ENCODE data around the gene ABI3. TPM values are rescaled to one million over a fixed set of nuclear protein-coding genes. Genes with fewer than 3 reads are reported as not detected.
A peak's percentile ranks its signal among the peaks of the same experiment; 100 is the strongest.

Gene ABI3
- total RNA-seq, 6 donors from 2014 or later: 8.5 to 38.4 (median 27.3) TPM

GRCh38 chr17:49213847-49214246, 3.3 kb downstream of the ABI3 start:
- Histone ChIP-seq H3K36me3 (peaks cover 0 to 1% (median 0%) of the 10 kb centered on the region in 4 donors), H3K4me3 (peak overlapping the region in 1 of 4 donors; percentile 11), H3K27ac (peak overlapping the region; percentile 12 to 86 (median 70)), H3K27me3 (no peaks in the 10 kb centered on the region), H3K4me1 (peaks cover 54 to 84% (median 76%) of the 10 kb centered on the region in 4 donors), H3K9me3 (no peaks in the 10 kb centered on the region)
- TF ChIP-seq, protein P1, sequence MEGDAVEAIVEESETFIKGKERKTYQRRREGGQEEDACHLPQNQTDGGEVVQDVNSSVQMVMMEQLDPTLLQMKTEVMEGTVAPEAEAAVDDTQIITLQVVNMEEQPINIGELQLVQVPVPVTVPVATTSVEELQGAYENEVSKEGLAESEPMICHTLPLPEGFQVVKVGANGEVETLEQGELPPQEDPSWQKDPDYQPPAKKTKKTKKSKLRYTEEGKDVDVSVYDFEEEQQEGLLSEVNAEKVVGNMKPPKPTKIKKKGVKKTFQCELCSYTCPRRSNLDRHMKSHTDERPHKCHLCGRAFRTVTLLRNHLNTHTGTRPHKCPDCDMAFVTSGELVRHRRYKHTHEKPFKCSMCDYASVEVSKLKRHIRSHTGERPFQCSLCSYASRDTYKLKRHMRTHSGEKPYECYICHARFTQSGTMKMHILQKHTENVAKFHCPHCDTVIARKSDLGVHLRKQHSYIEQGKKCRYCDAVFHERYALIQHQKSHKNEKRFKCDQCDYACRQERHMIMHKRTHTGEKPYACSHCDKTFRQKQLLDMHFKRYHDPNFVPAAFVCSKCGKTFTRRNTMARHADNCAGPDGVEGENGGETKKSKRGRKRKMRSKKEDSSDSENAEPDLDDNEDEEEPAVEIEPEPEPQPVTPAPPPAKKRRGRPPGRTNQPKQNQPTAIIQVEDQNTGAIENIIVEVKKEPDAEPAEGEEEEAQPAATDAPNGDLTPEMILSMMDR (IDR thresholded peaks at IDR 0.05): no peak
- TF ChIP-seq POLR2AphosphoS5 (IDR thresholded peaks at IDR 0.05) (no peak), EP300 (IDR thresholded peaks at IDR 0.05) (no peak), POLR2A (IDR thresholded peaks at IDR 0.05) (no peak)
- 69 to 100% methylated on average over 1 to 2 of the region's 2 CpGs for WGBS, 2 donors
- ATAC-seq (ENCODE audit: low FRiP score in 2 of 2): no peak
- DNase-seq: no peak

GRCh38 chr17:49214676-49215360, 4.3 kb downstream of the ABI3 start:
- peaks cover 0 to 11% (median 3%) of the 10 kb centered on the region in 4 donors for H3K36me3 ChIP-seq
- H3K9me3 ChIP-seq: no peaks in the 10 kb centered on the region
- H3K4me1 ChIP-seq: peaks cover 51 to 82% (median 75%) of the 10 kb centered on the region in 4 donors
- 39 to 50% methylated on average over 12 of the region's 12 CpGs for WGBS, 2 donors
- TF ChIP-seq POLR2AphosphoS5 (IDR thresholded peaks at IDR 0.05): no peak
- no peak for TF ChIP-seq POLR2A (IDR thresholded peaks at IDR 0.05)
- no peak for TF ChIP-seq EP300 (IDR thresholded peaks at IDR 0.05)
- TF ChIP-seq, protein P1 (IDR thresholded peaks at IDR 0.05): no peak
- DNase-seq (peak in 1 of 2 donors; percentile 58), ATAC-seq (ENCODE audit: low FRiP score in 2 of 2) (no peak)
- H3K27ac ChIP-seq: peak overlapping the region; percentile 6 to 86 (median 70)
- H3K27me3 ChIP-seq: no peaks in the 10 kb centered on the region
- H3K4me3 ChIP-seq: peak overlapping the region in 1 of 4 donors; percentile 11

DNA sequence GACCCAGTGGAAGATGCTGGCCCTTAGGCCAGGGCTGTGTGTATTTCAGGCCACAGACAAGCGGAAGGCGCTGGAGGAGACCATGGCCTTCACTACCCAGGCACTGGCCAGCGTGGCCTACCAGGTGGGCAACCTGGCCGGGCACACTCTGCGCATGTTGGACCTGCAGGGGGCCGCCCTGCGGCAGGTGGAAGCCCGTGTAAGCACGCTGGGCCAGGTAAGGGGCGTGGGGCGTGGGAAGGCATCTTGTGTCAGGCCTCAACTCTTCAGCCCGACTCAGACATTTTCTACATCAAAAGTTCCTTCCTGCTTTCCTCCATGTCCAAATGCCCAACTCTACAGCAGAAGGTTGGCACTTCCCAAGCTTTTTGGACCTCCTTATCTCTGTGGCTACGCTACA, 6.0 kb downstream of the ABI3 start:
- Histone ChIP-seq H3K4me3 (no peak overlapping the region), H3K27ac (peak overlapping the region; percentile 64 to 86 (median 78)), H3K27me3 (no peaks in the 10 kb centered on the region), H3K4me1 (peaks cover 53 to 83% (median 73%) of the 10 kb centered on the region in 4 donors), H3K9me3 (no peaks in the 10 kb centered on the region), H3K36me3 (peaks cover 0 to 18% (median 5%) of the 10 kb centered on the region in 4 donors)
- WGBS, 2 donors: 80 to 85% methylated on average over 12 to 13 of the region's 13 CpGs
- TF ChIP-seq POLR2A (IDR thresholded peaks at IDR 0.05) (no peak), POLR2AphosphoS5 (IDR thresholded peaks at IDR 0.05) (no peak), EP300 (IDR thresholded peaks at IDR 0.05) (no peak)
- TF ChIP-seq, protein P1 (IDR thresholded peaks at IDR 0.05): no peak
- ATAC-seq (ENCODE audit: low FRiP score in 2 of 2) (no peak), DNase-seq (peak in 1 of 2 donors; percentile 72)

DNA sequence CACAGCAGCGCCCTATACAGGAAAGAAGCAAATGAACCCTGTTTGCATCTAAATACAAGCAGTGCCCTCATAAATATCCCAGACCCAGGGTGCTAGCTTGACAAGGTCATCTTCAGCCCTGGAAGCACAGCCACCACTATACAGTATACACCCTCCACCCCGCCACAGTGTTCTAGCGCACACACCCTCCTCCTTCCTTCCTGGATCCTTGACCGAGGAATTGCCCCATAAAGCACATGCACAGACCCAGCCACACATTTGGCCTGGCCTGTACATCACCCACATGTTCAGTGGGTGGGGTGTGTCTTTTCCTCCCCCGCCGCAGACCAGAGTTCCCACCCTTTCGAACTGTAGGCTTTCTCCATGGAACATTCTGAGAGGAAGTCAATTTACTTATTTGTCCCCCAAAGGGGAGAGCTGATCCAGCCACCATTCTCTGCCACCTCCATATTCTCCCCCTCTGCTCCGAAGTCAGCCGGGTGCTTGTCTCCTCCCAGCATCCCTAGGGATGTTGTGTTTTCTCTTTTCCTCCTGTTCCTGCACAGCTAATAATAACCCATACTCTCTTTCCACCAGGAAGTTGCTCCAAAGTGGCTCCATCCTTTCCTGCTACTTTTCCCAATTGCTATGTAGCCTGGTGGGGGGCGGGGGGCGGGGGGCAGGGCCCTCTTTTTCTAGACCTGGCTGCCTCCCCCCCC, 6.6 kb downstream of the ABI3 start:
- Histone ChIP-seq H3K4me3 (no peak overlapping the region), H3K27me3 (no peaks in the 10 kb centered on the region), H3K36me3 (peaks cover 0 to 22% (median 5%) of the 10 kb centered on the region in 4 donors), H3K4me1 (peaks cover 53 to 81% (median 69%) of the 10 kb centered on the region in 4 donors), H3K9me3 (no peaks in the 10 kb centered on the region), H3K27ac (peak overlapping the region; percentile 64 to 86 (median 78))
- WGBS, 2 donors: 39 to 46% methylated on average over 11 of the region's 11 CpGs
- DNase-seq (peak in 1 of 2 donors; percentile 82), ATAC-seq (ENCODE audit: low FRiP score in 2 of 2) (peak; percentile 70 to 78)
- TF ChIP-seq POLR2A (IDR thresholded peaks at IDR 0.05) (peak in 1 of 4 donors; percentile 45), POLR2AphosphoS5 (IDR thresholded peaks at IDR 0.05) (peak; percentile 66 to 91), EP300 (IDR thresholded peaks at IDR 0.05) (peak in 2 of 4 donors; percentile 31 to 44)
- TF ChIP-seq, protein P1 (IDR thresholded peaks at IDR 0.05): no peak
